ENCODE results near the gene C11orf71.

DNA sequence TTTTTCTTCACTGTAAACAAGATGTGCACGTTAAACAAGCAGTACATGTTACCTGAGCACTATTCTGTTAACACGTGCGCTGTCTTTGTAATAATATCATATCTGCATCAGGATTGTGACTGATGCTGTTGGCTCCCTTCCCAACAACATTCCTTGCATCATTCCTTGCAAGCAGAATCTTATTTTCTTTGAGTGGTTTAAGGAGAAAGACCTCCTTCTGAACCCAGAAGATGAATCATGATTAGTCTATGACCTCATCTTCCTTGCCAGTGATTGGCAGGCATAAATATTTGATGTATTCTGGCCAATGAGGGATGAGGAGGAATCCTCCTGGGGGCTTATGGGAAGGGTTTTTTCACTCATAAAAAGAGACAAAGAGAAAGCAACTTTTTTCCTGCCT lies 46.2 kb downstream of the C11orf71 start:
- TF ChIP-seq, protein P1, sequence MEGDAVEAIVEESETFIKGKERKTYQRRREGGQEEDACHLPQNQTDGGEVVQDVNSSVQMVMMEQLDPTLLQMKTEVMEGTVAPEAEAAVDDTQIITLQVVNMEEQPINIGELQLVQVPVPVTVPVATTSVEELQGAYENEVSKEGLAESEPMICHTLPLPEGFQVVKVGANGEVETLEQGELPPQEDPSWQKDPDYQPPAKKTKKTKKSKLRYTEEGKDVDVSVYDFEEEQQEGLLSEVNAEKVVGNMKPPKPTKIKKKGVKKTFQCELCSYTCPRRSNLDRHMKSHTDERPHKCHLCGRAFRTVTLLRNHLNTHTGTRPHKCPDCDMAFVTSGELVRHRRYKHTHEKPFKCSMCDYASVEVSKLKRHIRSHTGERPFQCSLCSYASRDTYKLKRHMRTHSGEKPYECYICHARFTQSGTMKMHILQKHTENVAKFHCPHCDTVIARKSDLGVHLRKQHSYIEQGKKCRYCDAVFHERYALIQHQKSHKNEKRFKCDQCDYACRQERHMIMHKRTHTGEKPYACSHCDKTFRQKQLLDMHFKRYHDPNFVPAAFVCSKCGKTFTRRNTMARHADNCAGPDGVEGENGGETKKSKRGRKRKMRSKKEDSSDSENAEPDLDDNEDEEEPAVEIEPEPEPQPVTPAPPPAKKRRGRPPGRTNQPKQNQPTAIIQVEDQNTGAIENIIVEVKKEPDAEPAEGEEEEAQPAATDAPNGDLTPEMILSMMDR (IDR thresholded peaks at IDR 0.05; ENCODE audit: low read length) = no peak
- TF ChIP-seq EZH2 (IDR thresholded peaks at IDR 0.05; ENCODE audit: borderline replicate concordance, low read length) = no peak

Measured in OCI-LY1 (cell line).